Measurements from ENCODE around the gene MUC6.

The MUC6 gene, protein sequence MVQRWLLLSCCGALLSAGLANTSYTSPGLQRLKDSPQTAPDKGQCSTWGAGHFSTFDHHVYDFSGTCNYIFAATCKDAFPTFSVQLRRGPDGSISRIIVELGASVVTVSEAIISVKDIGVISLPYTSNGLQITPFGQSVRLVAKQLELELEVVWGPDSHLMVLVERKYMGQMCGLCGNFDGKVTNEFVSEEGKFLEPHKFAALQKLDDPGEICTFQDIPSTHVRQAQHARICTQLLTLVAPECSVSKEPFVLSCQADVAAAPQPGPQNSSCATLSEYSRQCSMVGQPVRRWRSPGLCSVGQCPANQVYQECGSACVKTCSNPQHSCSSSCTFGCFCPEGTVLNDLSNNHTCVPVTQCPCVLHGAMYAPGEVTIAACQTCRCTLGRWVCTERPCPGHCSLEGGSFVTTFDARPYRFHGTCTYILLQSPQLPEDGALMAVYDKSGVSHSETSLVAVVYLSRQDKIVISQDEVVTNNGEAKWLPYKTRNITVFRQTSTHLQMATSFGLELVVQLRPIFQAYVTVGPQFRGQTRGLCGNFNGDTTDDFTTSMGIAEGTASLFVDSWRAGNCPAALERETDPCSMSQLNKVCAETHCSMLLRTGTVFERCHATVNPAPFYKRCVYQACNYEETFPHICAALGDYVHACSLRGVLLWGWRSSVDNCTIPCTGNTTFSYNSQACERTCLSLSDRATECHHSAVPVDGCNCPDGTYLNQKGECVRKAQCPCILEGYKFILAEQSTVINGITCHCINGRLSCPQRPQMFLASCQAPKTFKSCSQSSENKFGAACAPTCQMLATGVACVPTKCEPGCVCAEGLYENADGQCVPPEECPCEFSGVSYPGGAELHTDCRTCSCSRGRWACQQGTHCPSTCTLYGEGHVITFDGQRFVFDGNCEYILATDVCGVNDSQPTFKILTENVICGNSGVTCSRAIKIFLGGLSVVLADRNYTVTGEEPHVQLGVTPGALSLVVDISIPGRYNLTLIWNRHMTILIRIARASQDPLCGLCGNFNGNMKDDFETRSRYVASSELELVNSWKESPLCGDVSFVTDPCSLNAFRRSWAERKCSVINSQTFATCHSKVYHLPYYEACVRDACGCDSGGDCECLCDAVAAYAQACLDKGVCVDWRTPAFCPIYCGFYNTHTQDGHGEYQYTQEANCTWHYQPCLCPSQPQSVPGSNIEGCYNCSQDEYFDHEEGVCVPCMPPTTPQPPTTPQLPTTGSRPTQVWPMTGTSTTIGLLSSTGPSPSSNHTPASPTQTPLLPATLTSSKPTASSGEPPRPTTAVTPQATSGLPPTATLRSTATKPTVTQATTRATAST (N-terminal part only)

DNA sequence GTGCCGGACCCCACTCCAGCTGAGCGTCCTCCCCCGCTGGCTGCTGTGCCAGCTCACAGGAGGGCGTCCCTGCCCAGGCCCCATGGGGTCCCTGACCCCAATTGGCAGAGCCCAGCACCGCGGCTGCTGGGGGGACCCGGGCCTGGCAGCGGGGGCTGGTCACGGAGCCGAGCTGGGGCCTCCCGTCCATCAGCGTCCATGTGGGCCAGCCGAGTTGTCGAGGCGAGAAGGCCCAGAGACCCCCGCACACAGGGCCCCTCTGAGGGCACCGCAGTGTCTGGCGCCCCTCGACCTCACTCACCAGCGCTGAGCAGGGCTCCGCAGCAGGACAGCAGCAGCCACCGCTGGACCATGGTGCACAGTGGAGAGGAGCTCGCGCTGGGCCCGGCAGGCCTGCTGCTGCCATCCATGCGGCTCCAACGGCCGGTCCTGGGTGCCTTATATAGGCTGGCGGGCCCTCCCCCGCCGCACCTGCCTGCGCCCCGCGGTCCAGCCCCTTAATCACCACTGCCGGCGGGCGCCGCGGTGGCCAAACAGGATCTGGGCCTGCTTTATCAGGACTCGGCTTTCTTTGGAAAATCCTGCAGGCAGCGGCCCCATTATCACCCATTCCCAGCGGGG, at the start of gene MUC6:
TSS of gene MUC6 (minus strand) at position 416 of the 621 bp plus-strand sequence. CDS start at position 353, 63 bp downstream.
- DNase-seq (ENCODE audit: low read depth, low spot score) = no peak

DNA sequence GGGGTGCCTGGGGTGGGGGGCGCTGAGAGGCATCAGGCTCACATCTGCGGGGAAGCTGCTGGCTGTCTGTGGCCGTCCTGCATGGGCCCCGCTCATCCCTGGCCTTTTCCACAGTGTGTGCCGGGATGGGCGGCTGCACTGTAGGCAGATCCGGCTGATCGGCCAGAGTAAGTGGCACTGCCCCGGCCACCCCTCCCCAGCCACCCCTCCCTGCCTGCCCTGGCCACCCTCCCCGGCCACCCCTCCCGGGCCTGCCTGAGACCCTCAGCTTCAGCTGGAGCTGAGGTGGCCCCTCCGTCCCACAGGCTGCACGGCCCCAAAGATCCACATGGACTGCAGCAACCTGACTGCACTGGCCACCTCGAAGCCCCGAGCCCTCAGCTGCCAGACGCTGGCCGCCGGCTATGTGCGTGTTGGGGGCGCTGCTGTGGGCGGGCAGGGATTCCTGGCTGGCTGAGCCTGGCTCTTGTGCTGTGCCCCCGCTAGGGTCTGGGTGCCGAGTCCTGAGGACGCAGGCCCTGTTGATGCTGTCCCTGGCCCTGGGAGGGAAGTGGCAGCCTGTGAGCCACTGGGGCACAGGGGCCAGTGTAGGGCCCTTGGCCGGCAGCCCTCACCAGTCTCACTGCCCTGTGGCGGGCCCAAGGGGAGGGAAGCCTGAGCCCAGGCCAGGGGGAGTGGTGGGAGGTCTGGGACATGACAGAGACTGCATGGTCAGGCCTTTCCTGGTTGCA, 49.1 kb upstream of the MUC6 start:
- no peak for DNase-seq (ENCODE audit: low read depth, low spot score)

DNA sequence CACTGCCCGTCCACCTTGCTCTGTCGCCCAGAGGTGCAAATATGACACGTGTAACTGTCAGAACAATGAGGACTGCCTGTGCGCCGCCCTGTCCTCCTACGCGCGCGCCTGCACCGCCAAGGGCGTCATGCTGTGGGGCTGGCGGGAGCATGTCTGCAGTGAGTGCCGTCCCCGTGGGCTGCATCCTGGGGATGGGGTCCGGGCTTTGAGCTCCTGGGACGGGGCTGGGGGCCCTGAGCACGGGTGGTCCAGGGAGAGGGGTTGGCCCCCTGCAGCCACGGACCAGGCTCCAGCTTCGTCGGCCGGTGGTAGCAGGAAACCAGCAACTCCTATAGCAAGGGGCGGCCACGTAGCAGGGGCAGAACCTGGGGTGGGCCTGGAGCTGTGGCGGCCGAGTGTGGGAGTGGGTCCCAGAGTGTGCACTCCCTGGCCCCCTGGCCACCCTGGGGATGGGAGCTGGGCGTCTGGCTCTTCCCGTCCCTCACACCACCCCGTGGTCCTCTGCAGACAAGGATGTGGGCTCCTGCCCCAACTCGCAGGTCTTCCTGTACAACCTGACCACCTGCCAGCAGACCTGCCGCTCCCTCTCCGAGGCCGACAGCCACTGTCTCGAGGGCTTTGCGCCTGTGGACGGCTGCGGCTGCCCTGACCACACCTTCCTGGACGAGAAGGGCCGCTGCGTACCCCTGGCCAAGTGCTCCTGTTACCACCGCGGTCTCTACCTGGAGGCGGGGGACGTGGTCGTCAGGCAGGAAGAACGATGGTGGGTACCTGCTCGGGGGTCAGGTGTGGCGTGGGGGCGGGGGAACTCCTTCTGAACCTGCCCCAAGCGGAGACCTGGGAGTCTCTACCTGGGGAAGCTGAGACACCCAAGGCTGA, 48.3 kb upstream of the MUC6 start:
- no peak for DNase-seq (ENCODE audit: low read depth, low spot score)

DNA sequence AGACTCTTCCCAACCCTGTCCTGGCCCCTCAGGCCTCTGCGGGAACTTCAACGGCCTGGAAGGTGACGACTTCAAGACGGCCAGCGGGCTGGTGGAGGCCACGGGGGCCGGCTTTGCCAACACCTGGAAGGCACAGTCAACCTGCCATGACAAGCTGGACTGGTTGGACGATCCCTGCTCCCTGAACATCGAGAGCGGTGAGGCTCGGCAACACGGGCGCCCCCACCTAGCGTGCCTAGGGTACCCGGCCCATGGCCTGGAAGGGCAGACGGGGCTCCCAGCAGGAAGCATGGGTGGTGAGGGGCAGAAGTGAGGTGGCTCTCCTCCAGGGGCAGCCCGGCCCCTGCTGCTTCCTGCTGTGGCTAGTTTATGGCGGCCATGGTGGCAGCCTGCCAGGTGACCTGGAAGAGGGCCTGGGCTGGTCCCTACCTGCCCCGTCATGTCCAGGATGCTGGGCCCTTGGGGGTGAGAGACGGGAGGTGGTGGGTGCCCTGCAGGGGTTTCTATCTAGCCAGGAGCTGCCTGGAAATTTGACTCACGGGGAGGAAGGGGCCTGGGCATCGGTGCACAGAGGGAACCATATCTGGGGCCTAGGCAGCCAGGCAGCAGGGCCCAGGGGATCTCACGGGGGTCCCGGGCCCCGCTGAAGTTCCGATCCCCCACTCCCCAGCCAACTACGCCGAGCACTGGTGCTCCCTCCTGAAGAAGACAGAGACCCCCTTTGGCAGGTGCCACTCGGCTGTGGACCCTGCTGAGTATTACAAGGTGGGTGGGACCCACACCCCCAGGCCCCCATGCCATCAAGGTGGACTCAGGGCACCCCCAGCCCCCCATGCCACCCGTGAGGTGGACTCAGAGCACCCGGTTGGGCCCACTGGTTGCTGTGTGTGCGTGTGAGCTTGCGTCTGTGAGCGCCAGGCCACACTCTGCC, 47.4 kb upstream of the MUC6 start:
- no peak for DNase-seq (ENCODE audit: low read depth, low spot score)

DNA sequence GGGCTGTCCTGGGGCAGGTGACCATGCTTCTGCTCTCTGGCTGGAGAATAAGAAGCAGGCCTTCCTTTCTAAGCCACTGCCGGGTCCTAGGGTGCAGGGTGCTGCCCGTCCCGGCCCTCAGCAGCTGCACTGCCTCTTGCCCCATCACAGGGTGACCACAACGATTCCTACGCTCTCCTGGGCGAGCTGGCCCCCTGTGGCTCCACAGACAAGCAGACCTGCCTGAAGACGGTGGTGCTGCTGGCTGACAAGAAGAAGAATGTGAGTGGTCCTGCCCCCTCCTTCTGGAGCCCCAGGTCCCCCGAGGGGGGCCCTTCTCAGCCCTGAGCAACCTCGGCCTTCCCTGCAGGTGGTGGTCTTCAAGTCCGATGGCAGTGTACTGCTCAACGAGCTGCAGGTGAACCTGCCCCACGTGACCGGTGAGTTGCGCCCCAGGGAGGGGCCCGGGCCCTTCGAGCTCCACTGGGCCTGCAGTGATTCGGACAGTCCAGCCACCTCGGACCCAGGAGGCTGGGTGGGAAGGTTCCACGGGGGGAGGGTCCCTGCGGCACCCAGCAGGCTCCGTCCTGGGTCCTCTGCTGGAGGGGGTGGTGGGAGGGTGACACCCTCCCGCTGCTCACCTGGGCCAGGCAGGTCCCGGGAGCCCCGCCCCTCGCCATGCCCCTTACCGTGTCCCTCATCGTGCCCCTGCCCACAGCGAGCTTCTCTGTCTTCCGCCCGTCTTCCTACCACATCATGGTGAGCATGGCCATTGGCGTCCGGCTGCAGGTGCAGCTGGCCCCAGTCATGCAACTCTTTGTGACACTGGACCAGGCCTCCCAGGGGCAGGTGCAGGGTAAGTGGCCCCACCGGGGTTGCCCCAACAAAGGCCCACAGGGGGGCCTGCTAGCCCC, 46.5 kb upstream of the MUC6 start:
- DNase-seq (ENCODE audit: low read depth, low spot score) = no peak

DNA sequence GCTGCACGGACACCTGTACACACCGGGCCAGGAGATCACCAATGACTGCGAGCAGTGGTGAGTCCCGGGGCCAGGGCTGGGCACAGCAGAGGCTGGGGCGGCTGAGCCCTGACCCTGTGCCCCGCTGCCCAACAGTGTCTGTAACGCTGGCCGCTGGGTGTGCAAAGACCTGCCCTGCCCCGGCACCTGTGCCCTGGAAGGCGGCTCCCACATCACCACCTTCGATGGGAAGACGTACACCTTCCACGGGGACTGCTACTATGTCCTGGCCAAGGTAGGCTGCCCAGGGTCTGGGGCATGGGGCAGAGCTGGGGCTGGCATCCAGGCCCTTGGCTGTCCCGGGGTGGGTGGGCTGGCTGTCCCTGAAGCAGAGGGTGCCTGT, 45.8 kb upstream of the MUC6 start:
- DNase-seq (ENCODE audit: low read depth, low spot score) = no peak

DNA sequence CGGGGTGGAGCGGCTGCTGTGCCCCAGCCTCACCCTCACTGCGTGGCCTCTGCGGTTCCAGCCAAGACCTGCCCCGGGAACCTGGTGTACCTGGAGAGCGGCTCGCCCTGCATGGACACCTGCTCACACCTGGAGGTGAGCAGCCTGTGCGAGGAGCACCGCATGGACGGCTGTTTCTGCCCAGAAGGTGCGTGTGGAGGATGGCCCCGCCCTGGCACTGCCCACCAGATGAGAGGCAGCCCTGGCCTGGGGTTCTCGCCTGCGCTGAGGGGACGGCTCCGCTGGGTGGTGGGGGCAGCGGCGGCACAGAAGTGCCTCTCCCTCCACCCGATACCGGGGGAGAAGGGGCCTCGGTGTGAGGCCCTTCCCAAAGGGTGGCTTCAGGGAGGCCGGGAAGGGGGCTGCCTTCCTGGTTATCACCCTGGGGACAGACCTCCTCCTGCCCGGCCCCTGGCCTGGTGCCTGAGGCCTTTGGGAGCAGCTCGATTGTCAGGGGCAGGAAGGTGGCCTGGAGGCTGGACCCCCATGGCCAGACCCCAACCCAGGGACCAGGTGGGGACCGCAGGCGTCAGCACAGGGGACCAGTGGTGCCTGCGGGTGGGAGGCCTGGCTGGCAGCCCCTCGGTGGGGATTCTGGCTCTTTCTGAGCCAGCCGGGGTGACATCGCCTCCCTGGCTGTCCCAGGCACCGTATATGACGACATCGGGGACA, 45.2 kb upstream of the MUC6 start:
- DNase-seq (ENCODE audit: low read depth, low spot score) = no peak

DNA sequence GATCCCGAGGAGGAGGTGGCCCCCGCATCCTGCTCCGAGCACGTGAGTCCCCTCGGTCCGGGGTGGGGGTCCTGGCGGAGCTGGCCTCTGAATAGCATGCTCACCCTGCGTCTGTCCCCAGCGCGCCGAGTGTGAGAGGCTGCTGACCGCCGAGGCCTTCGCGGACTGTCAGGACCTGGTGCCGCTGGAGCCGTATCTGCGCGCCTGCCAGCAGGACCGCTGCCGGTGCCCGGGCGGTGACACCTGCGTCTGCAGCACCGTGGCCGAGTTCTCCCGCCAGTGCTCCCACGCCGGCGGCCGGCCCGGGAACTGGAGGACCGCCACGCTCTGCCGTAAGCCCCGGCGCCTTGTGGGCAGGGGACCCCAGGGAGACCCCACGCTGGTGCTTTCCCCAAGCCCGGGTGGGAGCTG, 41.7 kb upstream of the MUC6 start:
- no peak for DNase-seq (ENCODE audit: low read depth, low spot score)

DNA sequence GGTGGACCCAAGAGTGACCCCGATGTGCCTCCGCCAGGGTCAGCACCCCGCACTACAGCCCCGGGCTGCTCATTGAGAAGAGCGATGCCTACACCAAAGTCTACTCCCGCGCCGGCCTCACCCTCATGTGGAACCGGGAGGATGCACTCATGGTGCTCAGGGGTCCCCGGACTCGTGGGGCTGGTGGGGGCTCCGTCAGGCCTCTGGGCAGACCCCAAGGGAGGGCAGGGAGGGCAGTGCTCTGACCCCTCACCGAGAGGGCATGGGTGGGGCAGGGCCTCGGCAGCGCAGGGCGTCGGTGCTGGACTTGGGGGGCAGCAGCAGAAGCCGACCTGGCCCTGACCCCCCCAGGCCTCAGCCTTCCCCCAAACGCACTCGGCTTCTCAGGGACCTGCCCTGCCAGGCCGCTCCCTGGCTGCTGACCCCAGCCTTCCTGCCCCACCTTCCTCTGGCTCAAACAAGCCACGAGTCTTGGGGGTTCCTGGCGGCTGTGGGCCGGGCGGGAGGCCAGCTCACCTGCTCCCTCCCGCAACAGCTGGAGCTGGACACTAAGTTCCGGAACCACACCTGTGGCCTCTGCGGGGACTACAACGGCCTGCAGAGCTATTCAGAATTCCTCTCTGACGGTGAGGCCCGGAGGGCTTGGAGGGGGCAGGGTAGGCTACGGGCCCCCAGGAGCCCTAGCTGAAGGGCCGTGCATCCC, 41.0 kb upstream of the MUC6 start:
- DNase-seq (ENCODE audit: low read depth, low spot score) = no peak

DNA sequence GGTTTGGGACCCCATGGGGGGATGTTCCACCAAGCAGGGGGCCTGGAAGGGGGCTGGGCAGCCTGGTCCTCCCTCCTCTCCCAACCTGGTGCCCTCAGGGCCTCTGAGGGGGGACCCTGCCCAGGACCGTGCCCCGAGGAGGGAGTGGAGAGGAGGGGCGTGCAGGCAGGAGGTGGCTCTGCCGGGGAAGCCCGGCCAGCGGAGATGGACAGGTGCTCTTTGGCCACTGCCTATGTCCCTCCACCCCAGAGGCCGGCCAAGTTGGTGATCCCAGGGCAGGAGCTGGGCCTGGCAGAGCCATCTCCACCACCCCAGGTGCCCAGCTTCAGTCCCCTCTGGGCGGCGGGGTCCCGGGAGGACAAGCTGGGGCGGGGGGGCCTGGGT, 40.5 kb upstream of the MUC6 start:
- DNase-seq (ENCODE audit: low read depth, low spot score) = no peak

DNA sequence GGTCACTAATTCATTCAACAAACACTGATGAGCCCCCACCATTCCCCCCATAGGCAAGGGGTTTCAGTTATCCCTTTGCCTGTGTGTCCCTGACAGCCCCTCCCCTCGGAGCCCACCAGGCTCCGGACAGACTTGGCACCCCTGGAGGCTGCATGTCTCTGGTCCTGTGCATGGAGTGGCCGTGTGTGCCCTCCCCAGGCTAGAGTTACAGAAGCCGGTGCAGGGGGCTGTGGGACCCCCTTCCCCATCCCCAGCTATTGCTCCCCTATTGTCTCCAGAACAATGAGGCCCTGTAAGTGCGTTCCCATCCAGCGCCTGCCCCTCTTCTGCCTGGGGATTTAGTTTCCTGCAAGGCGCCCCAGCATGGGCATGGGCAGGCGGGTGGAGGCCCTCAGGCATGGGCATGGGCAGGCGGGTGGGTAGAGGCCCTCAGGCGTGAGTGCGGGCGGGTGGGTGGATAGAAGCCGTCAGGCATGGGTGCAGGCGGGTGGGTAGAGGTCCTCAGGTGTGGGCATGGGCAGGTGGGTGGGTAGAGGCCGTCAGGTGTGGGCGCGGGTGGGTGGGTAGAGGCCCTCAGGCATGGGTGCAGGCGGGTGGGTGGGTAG, 39.6 kb upstream of the MUC6 start:
- no peak for DNase-seq (ENCODE audit: low read depth, low spot score)

DNA sequence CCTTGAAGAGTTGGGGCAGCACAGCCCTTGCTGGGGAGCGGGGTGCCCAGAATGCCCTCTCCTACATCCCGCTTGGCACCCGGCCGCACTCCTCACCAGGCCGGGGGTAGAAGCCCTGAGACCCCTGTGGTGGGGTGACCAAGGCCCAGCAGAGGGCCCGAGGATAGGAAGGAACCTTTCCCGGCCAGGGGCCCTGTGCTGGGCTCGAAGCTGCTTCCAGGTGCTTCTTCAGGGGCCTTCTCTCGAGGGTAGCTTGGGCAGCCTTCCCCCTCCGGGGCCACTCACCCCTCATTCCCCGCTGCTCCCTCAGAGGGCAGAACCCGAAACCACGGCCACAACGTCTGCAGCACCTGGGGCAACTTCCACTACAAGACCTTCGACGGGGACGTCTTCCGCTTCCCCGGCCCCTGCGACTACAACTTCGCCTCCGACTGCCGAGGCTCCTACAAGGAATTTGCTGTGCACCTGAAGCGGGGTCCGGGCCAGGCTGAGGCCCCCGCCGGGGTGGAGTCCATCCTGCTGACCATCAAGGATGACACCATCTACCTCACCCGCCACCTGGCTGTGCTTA, 38.9 kb upstream of the MUC6 start:
- no peak for DNase-seq (ENCODE audit: low read depth, low spot score)

DNA sequence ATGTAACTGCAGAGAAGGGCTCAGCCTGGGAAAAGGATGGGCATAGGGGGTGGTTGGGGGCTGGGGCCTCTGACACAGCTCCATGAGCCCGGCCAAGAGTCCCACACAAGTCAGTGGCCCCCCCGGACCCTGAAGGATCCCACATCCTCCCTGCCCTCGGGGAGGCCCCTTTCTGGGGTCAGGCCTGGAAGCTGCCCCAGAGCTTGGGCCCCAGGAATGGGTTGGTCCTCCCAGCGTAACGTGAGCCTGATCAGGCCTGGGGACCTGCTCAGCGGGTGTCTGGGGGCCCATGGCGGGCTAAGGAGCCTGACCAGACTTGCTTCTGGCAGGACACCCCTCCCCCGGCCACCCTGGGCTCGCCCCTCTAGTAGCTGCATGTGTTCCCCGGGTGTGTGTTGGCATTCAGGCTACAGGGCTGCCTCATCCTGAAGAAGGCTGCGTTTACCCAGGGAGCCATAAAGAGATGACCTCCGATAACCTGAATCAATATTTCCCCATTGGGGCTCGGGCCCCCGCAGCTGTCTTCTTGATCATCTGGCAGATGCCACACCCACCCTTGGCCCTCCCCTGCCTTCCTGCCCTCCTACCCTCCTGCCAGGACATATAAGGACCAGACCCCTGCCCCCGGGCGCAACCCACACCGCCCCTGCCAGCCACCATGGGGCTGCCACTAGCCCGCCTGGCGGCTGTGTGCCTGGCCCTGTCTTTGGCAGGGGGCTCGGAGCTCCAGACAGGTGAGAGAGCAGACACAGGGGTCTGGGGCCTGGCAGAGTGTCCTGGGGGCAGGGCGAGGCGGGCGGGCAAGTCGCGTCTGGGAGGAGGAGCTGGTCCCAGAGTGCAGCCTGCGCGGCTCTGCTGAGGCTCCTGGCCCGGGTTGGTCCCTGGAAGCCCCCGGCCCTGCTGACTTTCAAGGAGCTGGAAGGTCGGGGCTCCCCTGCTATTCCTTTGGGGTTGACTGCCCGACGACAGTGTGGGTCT, 38.0 kb upstream of the MUC6 start, which contains the start of gene MUC2:
TSS of gene MUC2 (plus strand) at position 631 of the 978 bp plus-strand sequence.
- no peak for DNase-seq (ENCODE audit: low read depth, low spot score)

DNA sequence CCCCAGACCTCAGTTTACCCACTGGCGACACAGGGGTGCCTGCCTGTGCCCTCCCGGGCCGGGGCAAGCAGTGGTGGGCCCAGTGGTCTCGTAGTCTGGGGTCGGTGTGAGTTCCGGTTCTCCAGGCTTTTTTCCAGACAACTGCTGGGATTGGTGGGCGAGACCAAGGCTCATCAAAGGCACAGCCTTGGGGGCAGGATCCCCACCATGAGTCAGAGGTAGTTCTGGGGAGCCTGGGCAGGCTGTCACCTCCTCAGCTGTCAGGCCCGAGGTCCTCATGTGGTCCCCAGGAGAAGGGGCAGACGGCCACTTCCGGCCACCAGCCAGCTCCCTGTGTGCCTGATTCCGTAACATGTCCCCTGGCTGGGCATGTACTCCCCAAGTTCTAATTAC, 37.3 kb upstream of the MUC6 start:
- no peak for DNase-seq (ENCODE audit: low read depth, low spot score)

All from brain pericyte (primary cell).